Raji (cell line): Measurements from ENCODE around the gene MMP2.

Experiments used
- POLR2A ChIP-seq: IDR thresholded peaks from 2 replicates; pipeline ENCODE4 v1.6.1; 2011; ENCODE audit warnings: low read depth, low read length, control low read depth; ENCODE audit not compliant: insufficient read depth

Gene MMP2

DNA sequence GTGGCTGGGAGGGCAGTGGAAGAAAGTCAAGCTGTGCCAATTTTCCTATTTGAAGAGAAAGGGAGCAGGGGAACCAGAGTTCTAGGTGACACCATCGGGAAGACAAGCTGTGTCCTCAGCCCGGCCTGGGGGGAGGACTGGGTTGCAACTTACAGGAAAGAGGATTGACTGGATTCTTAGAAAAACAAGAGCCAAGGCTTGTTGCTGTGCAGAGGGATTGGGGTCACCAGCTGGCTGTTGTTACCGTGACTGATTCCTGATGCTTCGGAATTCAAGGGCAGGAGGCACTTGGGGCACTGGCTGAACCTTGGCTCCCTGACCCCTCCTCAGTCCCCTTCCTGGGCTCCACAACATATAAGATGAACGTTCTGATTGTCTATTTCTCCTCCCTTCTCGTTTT lies 16.8 kb upstream of the MMP2 start:
- no peak for TF ChIP-seq POLR2A

DNA sequence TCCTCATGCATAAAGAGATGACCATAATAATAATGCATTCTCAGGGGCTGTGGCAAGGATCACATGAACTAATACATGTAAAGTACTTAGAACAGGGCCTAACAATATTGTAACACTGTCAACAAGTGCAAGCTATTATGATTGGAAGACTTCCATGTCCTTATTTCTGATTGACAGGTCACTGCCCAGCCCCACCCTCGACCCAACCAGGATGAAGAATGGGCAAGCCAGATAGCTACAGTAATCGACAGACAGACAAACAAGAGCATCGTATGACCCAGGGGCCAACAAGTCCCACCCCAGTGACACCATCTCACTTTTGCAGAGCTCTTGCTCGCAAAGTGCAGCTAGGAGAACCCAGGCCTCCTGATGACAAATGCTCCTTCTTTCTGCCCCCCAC lies 14.6 kb upstream of the MMP2 start:
- TF ChIP-seq POLR2A = no peak

DNA sequence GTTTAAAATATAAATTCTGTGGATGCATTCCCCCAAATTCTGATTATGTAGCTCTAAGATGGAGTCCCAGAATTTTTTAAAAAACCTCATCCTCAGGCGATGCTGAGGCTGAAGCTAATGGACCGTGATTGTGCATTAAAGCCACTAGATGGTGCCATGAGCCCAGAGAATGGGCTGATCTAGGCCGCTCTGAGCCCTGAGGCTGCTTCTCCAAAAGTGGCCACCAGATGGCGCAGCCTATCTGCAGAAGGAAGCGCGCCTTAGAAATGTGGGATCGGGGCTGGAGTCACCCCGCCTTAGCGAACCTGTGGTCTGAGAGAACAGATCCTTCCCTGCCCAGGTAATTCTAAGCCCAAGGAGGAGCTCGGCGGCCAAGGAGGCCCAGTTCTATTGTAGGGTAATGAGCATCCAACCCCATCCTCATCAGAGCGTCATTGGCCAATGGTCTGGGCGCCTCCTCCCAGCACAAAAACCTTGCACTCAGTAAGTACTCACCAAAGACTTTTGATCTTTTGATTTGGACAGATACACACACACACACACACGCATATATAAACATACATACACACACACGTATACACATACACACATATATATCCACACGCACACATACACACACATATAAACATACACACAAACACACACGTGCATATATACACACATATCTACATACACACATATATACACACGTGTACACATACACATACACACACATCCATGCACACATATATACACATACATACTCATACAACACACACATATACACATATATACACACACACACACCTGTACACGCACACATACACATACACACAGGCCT lies 13.7 kb upstream of the MMP2 start:
- TF ChIP-seq POLR2A = no peak

DNA sequence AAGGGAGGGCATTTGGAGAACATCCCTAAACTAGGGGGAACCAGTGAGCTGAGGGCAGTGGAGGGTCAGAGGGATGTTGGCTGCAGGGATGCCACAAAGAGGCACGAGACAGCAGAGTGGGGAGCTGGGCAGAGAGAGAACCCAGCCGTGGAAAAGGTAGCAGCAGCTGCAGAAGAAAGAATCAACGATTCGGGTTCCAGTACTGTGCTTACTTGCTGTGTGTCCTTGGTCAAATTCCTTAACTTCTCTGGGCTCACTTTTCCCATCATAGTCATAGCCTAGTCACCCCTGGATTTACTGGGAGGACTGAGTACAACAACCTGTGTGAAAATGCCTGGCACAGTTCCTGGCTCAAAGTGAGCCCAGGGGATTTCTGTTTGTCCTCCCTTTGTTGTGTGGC lies 12.8 kb upstream of the MMP2 start:
- TF ChIP-seq POLR2A = no peak

DNA sequence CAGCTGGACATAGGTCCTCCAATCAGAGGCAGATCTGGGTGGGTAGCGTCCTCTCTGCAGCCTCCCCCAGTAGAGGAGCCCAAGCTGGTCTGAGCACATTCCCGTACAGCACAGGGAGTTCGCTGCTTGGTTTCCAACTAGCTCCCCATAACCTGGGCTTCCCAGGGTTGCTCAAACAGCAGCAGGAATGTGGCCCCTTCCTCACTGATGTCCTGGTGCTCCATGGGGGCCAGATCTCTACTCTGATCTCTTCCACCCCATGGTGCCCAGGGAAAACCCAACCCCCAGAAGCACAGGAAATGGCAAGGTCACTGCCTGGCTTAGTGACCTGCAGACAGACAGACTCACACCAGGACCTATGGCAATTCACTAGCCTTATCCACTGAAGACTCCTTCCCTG lies 11.1 kb upstream of the MMP2 start:
- no peak for TF ChIP-seq POLR2A

DNA sequence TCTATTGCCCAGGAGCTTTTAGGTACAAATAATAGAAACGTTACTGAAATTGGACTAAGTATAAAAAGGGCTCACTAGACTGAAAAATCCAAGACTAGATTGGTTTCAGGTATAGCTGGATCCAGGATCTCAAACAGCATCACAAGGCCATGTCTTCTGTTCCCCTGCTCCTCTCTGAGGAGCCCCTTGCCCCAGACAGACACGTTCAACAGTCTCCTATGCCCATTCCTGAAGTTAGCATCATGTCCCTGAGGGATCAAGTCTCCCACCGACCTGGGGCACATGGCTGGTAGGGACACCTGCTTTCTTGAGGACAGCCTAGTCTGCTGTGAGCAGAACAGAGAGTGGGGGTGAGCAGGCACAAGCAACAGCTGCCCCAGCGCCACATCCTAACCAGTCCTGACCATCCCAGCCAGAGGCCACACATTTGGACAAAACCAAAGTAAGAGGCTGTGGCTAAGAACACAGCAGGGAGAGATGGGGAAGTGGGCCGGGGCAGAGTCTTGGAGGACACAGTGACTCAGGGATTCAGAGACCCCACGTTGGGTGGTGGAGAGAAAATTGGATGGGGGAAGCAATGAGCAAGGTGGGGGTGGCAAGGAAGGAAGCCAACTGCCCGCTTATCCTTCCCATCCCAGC lies 10.5 kb upstream of the MMP2 start:
- TF ChIP-seq POLR2A = no peak

DNA sequence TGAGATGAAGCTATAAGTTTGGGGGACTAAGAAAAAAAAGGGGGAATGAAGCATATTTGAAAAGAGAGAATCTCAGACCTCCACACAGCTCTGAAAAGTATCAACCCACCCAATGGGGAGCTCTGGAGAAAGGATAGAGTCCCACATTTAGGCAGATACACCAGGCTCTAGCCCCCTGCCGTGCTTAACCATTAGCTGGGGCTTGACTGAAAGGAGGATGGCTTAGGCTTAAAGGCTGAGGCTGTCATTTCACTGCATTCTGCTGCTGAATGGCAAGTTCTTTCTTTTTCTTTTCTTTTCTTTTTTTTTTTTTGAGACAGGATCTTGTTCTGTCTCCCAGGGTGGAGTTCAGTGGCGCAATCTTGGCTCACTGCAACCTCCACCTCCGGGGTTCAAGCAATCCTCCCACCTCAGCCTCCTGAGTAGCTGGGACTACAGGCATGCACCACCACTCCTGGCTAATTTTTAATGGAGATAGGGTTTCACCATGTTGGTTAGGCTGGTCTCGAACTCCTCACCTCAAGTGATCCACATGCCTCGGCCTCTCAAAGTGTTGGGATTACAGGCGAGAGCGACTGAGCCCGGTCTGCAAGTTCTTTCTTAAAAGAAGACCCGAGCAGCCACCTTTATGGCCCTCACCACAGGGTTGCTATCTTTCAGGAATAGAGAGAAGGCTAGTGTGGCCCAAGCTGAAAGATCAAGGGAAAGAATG lies 9.0 kb upstream of the MMP2 start:
- no peak for TF ChIP-seq POLR2A

DNA sequence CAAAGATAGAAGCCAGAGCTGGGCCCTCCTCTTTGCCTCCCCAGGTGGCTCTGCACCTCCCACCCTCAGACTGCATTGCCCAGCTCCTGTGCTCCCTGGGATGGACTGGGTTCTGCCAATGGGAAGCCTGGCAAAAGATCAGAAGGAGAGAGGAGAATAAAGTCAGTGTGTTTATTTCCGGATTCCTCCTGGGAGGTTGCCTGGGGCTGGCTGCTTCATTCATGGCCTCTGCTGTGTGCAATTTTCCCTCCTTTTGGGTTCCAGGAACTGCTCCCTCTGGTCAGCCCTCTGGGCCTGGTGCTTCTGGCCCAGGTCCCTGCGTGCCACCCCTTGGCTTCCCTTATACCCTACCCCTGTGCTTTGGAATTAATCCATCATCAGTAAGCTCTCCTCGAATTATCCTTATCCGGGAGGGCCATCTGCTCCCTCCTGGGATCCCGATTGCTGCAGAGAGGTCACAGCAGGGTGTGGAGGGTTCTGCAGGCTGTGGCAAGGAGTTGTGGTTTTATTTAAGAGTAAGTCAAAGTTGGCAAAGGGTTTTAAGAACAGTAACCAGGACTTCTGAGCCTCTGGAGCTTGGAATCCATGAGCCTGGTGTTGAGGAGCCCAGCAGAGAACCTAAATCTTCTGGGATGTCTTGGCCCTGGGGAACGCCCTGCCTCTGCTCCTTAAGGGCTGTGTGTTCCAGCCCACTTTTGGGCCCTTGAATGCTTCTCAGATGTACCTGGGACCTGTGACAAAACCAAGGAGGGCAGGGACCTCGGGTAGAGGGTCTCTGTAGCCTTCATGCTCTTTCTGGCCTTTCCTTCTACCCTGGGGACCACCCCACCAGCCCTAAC lies 8.2 kb upstream of the MMP2 start:
- no peak for TF ChIP-seq POLR2A

DNA sequence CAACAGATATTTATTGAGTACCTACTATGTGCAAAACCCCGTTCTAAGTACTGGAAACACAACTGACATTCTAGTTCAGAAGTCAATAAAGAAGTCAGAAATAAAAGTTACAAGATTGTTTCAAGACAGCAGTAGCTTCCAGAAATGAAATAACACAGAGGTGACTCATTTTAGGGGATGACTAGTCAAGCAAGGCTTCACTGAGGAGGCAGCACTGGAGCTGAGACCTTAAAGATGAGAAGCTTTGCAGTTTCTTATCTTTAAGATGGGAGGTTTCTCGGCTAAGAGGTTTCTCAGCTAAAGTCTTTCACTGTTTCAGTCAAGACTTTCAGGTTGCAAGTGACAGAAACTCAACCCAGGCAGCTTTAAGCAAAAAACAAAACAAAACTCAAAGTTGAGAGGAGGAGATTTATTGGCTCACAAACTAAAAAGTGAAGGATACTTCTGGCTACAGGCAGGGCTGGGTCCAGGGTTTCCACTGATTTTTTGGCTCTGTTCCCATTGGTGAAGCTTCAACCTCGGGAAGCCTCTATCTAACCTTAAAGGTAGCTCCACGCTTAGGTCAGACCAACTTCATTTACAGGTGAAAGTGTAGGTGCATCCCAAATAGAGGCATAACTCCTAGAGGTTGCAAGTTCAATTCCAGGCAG lies 7.4 kb upstream of the MMP2 start:
- TF ChIP-seq POLR2A = no peak

DNA sequence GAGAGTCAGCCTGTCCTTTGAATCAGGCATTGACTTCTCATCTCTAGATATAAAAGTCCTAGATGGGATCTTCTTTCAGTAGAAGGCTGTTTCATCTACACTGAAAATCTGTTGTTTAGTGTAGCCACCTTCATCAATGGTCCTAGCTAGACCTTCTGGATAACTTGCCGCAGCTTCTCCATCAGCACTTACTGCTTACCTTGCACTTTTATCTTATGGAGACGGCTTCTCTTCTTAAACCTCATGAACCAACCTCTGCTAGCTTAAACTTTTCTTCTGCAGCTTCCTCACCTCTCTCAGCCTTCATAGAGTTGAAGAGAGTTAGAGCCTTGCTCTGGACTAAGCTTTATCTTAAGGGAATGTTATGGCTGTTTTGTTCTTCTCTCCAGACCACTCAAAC lies 5.4 kb upstream of the MMP2 start:
- no peak for TF ChIP-seq POLR2A

DNA sequence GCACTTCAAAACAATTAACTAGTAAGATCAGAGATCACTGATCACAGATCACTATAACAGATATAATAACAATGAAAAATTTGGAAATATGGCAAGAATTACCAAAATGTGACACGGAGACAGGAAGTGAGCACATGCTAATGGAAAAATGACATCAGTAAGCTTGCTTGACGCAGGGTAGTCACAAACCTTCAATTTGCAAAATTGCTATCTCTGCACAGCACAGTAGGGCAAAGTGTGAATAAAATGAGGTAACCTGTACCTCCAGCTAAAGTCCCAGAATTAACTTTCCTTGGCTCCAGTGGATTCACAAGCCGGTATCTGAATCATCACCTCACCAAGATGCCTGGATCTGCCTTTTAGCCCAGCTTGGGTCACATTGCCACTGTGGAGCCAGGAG lies 4.2 kb upstream of the MMP2 start:
- no peak for TF ChIP-seq POLR2A

DNA sequence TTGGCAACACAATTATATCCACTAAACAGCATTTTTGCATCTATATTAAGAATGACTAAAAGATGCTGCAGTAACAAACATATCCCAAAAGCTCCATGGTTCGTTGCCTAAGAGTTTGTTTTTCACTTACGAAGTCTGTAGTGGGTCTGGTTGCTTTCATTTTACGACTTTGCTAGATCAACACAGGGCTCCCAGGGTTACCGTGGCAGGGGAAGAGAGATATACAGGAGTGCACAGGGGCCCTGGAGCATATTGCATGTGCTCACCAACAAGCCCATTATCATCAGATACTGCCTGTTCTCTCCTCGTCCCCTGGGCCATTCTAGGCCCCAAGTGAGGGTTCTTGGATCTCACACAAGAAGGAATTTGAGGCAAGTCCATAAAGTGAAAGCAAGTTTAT lies 3.1 kb upstream of the MMP2 start:
- no peak for TF ChIP-seq POLR2A

DNA sequence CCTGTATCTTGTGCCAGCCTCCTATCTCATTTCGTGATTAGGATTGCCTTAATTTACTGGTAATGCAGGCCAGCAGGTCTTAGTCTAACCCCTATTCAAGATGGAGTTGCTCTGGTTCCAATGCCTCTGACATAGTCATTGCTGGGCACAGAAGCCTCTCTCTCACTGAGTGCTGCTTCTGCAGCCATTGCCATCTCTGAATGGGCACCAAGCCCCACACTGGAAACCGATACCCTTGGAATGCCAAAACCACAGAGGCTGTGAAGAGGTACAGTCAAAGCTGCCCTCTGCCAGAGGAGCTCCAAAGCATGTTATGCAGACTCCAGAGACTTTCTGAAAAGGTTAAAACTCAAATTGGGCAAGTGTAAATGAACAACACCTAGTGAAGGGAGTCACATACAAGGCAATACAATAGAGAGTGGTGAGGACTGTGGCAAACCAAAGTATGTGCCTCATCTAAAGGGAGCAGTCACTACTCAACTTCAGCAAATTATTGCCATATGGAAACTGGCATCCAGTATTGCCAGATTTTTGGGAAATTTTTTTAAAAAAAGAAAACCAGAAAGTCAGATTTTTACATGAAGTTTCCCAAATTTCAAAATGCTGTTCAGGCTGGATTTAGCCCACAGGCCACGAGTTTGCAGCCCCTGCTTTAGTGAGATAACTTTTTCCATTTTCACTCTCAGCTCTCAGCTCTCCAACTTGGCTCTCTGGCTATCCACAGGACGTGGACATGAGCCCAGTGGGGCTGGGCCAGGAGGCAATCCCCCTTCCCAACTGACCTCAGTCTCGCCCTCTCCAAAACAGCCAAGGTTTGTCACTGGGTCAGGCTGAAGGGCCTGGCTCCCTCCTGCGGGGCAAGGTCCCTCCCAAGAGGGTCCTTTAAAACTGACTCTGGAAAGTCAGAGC lies 2.1 kb upstream of the MMP2 start:
- TF ChIP-seq POLR2A = no peak

DNA sequence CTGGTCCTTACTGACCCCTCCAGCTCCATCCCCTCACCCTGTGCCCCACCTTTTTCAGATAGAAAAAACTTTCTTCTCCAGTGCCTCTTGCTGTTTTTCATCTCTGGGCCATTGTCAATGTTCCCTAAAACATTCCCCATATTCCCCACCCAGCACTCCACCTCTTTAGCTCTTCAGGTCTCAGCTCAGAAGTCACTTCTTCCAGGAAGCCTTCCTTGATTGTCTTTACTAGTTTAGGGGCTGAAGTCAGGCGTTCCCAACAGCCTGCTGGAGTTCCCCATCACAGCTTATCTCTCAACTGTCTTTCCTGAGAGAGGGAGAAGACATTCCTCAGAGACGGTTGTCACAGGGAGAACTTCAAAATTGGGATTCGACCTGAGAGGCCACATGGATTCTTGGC lies 1.3 kb upstream of the MMP2 start:
- TF ChIP-seq POLR2A = no peak
